Endothelial cell of umbilical vein (primary cell): Measurements from ENCODE around the gene INTS2. TPM values are rescaled to one million over a fixed set of nuclear protein-coding genes. Genes with fewer than 3 reads are reported as not detected.

Source experiments
- BruUV-seq: library from RNA; stranded (reverse); fragments of 400-500 nt; replicated peaks from 2 replicates; lab custom pipeline; 2021; lab: Mats Ljungman, UMichigan
- CTCF ChIA-PET: fragments of 300-600, 350-600 bp; sonication (Branson Sonifier 250); formaldehyde crosslinking; loops from one replicate; lab custom pipeline; 2021; ENCODE audit warnings: antibody characterized with exemption, inconsistent platforms; lab: Charles Lee
- POLR2A ChIA-PET: fragments of 300-600, 350-600 bp; sonication (Branson Sonifier 250); formaldehyde crosslinking; loops from one replicate; lab custom pipeline; 2021; ENCODE audit warnings: antibody characterized with exemption, inconsistent platforms; lab: Charles Lee
- DNase-seq: peaks from one replicate; pipeline ENCODE4 v3.0.0-alpha.2; 2011; ENCODE audit warnings: low read depth, low spot score
- FAIRE-seq: peaks from 2 replicates; lab custom pipeline; 2011; peaks lifted over from hg19 to GRCh38; lab: Jason Lieb, UNC
- H2AFZ ChIP-seq: 2 replicates; pipeline ENCODE4 v1.6.0; 2012; ENCODE audit warnings: low read depth, low read length, control low read depth, inconsistent platforms
- H3K27ac ChIP-seq: 2 replicates; pipeline ENCODE4 v1.5.1; 2011; ENCODE audit warnings: low read depth, mild to moderate bottlenecking, control low read depth, low read length, moderate library complexity; ENCODE audit not compliant: insufficient read depth
- H3K27me3 ChIP-seq, 2 experiments: 2 replicates each; pipeline versions ENCODE4 v1.6.0 to v1.6.1; 2011; ENCODE audit warnings: low read length in 2 of 2, mixed read lengths in 1 of 2; ENCODE audit not compliant: control insufficient read depth in 2 of 2, insufficient read depth in 2 of 2
- H3K36me3 ChIP-seq, 2 experiments: 2 replicates in 1 of 2; 3 replicates in 1 of 2; pipeline ENCODE4 v1.5.1; 2011; ENCODE audit warnings: low read length in 2 of 2, mild to moderate bottlenecking in 1 of 2, moderate library complexity in 1 of 2; ENCODE audit not compliant: control insufficient read depth in 2 of 2, insufficient read depth in 2 of 2; ENCODE audit errors: extremely low read depth in 1 of 2
- H3K4me1 ChIP-seq: 3 replicates; pipeline ENCODE4 v1.5.1; 2011; ENCODE audit warnings: mild to moderate bottlenecking, low read length; ENCODE audit not compliant: control insufficient read depth, insufficient read depth; ENCODE audit errors: extremely low read depth
- H3K4me2 ChIP-seq: 2 replicates; pipeline ENCODE4 v1.6.1; 2011; ENCODE audit warnings: low read length, control low read depth, mixed read lengths; ENCODE audit not compliant: insufficient read depth
- H3K4me3 ChIP-seq, 3 experiments: fragments of 200-600 bp in 1 of 3; sonication (generic), shearing (Covaris generic) in 1 of 3; replicated peaks in 1 of 3; 2 replicates each; pipeline ENCODE4 v1.5.1; 2011 to 2016; ENCODE audit warnings: control low read depth in 3 of 3, low read length in 3 of 3, mild to moderate bottlenecking in 2 of 3, inconsistent platforms in 1 of 3, low read depth in 1 of 3, moderate library complexity in 1 of 3; ENCODE audit not compliant: insufficient read depth in 1 of 3
- H3K79me2 ChIP-seq: 2 replicates; pipeline ENCODE4 v1.6.0; 2012; ENCODE audit warnings: low read length, inconsistent platforms; ENCODE audit not compliant: control insufficient read depth, insufficient read depth
- H3K9ac ChIP-seq: replicated peaks from 2 replicates; pipeline ENCODE3; 2011; ENCODE audit warnings: low read length, control low read depth; ENCODE audit not compliant: insufficient read depth; ENCODE audit errors: extremely low read depth
- H3K9me1 ChIP-seq: replicated peaks from 3 replicates; pipeline ENCODE4 v1.6.0; 2011; ENCODE audit warnings: mild to moderate bottlenecking, low read length; ENCODE audit not compliant: control insufficient read depth, insufficient read depth; ENCODE audit errors: extremely low read depth
- H3K9me3 ChIP-seq: replicated peaks from 2 replicates; pipeline ENCODE4 v1.5.1; 2012; ENCODE audit warnings: low read length, inconsistent platforms; ENCODE audit not compliant: control insufficient read depth, insufficient read depth
- H4K20me1 ChIP-seq: replicated peaks from 2 replicates; pipeline ENCODE3; 2011; ENCODE audit warnings: mild to moderate bottlenecking, low read length; ENCODE audit not compliant: control insufficient read depth, insufficient read depth; ENCODE audit errors: extremely low read depth
- EZH2 ChIP-seq: IDR thresholded peaks from 2 replicates; pipeline ENCODE4 v1.6.1; 2012; ENCODE audit warnings: borderline replicate concordance, low read depth, mild to moderate bottlenecking, moderate library complexity, low read length, inconsistent platforms; ENCODE audit not compliant: severe bottlenecking
- FOS ChIP-seq: IDR thresholded peaks from 2 replicates; pipeline ENCODE4 v1.6.1; 2011; ENCODE audit warnings: mild to moderate bottlenecking, low read length, moderate library complexity, borderline replicate concordance; ENCODE audit not compliant: insufficient read depth
- GATA2 ChIP-seq: IDR thresholded peaks from 2 replicates; pipeline ENCODE4 v1.7.0; 2011; ENCODE audit warnings: low read depth, mild to moderate bottlenecking, moderate library complexity, mixed read lengths, low read length; ENCODE audit not compliant: insufficient read length, insufficient read depth
- JUN ChIP-seq: IDR thresholded peaks from 2 replicates; pipeline ENCODE4 v1.6.1; 2011; ENCODE audit warnings: borderline replicate concordance, low read depth; ENCODE audit not compliant: insufficient read length, insufficient read depth
- MYC ChIP-seq: IDR thresholded peaks from one replicate; pipeline ENCODE4 v1.6.1; 2011; ENCODE audit warnings: mild to moderate bottlenecking, low read depth, low read length
- POLR2A ChIP-seq: IDR thresholded peaks from 2 replicates; pipeline ENCODE4 v1.6.1; 2012; ENCODE audit warnings: low read depth, mild to moderate bottlenecking, control low read depth, low read length
- POLR2AphosphoS5 ChIP-seq: IDR thresholded peaks from 2 replicates; pipeline ENCODE4 v1.6.1; 2012; ENCODE audit warnings: low read depth, mild to moderate bottlenecking, control low read depth, low read length, moderate library complexity; ENCODE audit not compliant: insufficient read depth
- dilution Hi-C: fragments of 300-500 bp; cut with MboI; formaldehyde crosslinking; loops from one replicate; pipeline ENCODE4 v1.15.0; 2019; ENCODE audit warnings: low sequenced_read_pairs; ENCODE audit not compliant: extremely low pct_ligation_motif_present
- intact Hi-C: fragments of 100-400 bp; cut with micrococcal nuclease; formaldehyde crosslinking; loops from one replicate; pipeline ENCODE4 v1.10.0; 2022
- polyA plus RNA-seq, 4 experiments: library from polyadenylated mRNA; depleted of rRNA in 3 of 4; stranded (reverse) in 3 of 4; unstranded in 1 of 4; fragments of >200 nt; gene quantifications; 2 replicates each; pipeline versions ENCODE4 v1.2.1 to v1.2.3, GENCODE V29; 2011 to 2012; ENCODE audit warnings: missing spikeins in 1 of 4
- total RNA-seq: library from RNA; stranded (reverse); gene quantifications from 2 replicates; pipeline ENCODE4 v1.2.3, GENCODE V29; 2021
- TF ChIP-seq, protein P1 (sequence below), 2 donors: IDR thresholded peaks; 1 replicate in 1 of 2; 2 replicates in 1 of 2; pipeline ENCODE4 v1.5.1; 2011; ENCODE audit warnings: low read length in 2 of 2, mild to moderate bottlenecking in 2 of 2, moderate library complexity in 2 of 2, control low read depth in 1 of 2, inconsistent platforms in 1 of 2, low read depth in 1 of 2; ENCODE audit not compliant: insufficient read depth in 1 of 2; ENCODE audit errors: extremely low read depth in 1 of 2
- TF ChIP-seq, protein P2 (sequence below): IDR thresholded peaks from 2 replicates; pipeline ENCODE4 v1.6.1; 2011; ENCODE audit not compliant: insufficient read depth, insufficient read length

The INTS2 gene
- total and polyA plus RNA-seq, 2 donors (not counting 3 experiments of a cell fraction or from before 2014, with no cell fraction given), result 6.2 to 13.4 TPM

DNA sequence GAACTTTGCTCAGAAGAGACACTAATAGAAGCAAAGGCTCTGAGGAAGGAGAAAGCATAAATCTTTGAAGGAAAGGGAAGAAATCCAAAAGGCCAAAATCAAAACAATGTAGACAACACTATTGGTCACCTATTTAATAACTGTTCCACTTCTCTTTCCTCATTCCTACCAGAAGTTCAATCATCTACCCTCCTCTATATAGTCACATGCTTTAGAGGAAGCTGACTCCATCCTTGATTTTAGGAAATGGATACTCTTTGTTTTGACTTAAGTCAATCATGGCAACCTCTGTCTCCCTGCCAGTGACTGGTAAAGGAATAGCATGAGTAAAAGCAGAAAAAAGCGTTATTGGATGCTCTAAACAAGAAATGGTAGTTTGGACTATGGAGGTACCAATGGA lies 71.7 kb downstream of the INTS2 start:
- Histone ChIP-seq H3K9ac (no peak overlapping the region), H2AFZ (no peak overlapping the region), H3K4me2 (no peak overlapping the region), H3K9me1 (no peaks in the 10 kb centered on the region), H3K79me2 (no peaks in the 10 kb centered on the region), H3K27me3 (no peaks in the 10 kb centered on the region), H3K4me1 (peaks cover 2% of the 10 kb centered on the region), H3K27ac (no peak overlapping the region), H3K36me3 (peaks cover 0 to 4% of the 10 kb centered on the region in 2 experiments), H4K20me1 (no peaks in the 10 kb centered on the region), H3K9me3 (no peaks in the 10 kb centered on the region), H3K4me3 (no peak overlapping the region)
- intact Hi-C loops, result no loop called here
- DNase-seq, result no peak
- dilution Hi-C loops, result no loop called here
- no TSS peak for BruUV-seq
- no peak for FAIRE-seq
- no peak for TF ChIP-seq POLR2A
- TF ChIP-seq GATA2, result no peak
- no peak for TF ChIP-seq POLR2AphosphoS5
- TF ChIP-seq MYC, result no peak
- TF ChIP-seq EZH2, result no peak
- TF ChIP-seq, protein P1, sequence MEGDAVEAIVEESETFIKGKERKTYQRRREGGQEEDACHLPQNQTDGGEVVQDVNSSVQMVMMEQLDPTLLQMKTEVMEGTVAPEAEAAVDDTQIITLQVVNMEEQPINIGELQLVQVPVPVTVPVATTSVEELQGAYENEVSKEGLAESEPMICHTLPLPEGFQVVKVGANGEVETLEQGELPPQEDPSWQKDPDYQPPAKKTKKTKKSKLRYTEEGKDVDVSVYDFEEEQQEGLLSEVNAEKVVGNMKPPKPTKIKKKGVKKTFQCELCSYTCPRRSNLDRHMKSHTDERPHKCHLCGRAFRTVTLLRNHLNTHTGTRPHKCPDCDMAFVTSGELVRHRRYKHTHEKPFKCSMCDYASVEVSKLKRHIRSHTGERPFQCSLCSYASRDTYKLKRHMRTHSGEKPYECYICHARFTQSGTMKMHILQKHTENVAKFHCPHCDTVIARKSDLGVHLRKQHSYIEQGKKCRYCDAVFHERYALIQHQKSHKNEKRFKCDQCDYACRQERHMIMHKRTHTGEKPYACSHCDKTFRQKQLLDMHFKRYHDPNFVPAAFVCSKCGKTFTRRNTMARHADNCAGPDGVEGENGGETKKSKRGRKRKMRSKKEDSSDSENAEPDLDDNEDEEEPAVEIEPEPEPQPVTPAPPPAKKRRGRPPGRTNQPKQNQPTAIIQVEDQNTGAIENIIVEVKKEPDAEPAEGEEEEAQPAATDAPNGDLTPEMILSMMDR (IDR thresholded peaks at IDR 0.05; ENCODE audit: extremely low read depth in 1 of 2, insufficient read depth in 1 of 2, low read depth in 1 of 2, low read length in 2 of 2), result no peak
- TF ChIP-seq, protein P2, sequence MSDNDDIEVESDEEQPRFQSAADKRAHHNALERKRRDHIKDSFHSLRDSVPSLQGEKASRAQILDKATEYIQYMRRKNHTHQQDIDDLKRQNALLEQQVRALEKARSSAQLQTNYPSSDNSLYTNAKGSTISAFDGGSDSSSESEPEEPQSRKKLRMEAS, result no peak
- no peak for TF ChIP-seq FOS
- TF ChIP-seq JUN, result no peak
- ChIA-PET POLR2A (no interaction called here), CTCF (no interaction called here)
